HEK293 (cell line): ENCODE data around the gene SNX2.

Experiments
- MEIS1 ChIP-seq: sonication (generic); formaldehyde crosslinking; IDR thresholded peaks from 2 replicates; pipeline ENCODE4 v1.8.1; 2022; ENCODE audit warnings: missing genetic modification reagents, mild to moderate bottlenecking, borderline replicate concordance
- REST ChIP-seq: fragments of 450-650 bp; formaldehyde crosslinking; IDR thresholded peaks from 2 replicates; pipeline ENCODE4 v1.5.1; 2016; ENCODE audit warnings: missing biosample characterization, missing genetic modification characterization
- ZBTB49 ChIP-seq: fragments of 450-650 bp; formaldehyde crosslinking; IDR thresholded peaks from 2 replicates; pipeline ENCODE4 v1.5.1; 2016; ENCODE audit warnings: missing biosample characterization, missing genetic modification characterization, low read depth
- ZFP69B ChIP-seq: fragments of 450-650 bp; formaldehyde crosslinking; IDR thresholded peaks from 2 replicates; pipeline ENCODE4 v1.5.1; 2016; ENCODE audit warnings: missing biosample characterization, missing genetic modification characterization
- ZNF133 ChIP-seq: fragments of 450-650 bp; formaldehyde crosslinking; IDR thresholded peaks from 2 replicates; pipeline ENCODE4 v1.5.1; 2016; ENCODE audit warnings: missing biosample characterization, missing genetic modification characterization
- ZNF558 ChIP-seq: fragments of 450-650 bp; formaldehyde crosslinking; IDR thresholded peaks from 2 replicates; pipeline ENCODE4 v1.5.1; 2016; ENCODE audit warnings: missing biosample characterization, missing genetic modification characterization
- TF ChIP-seq, protein P1 (sequence below): fragments of 450-650 bp; formaldehyde crosslinking; IDR thresholded peaks from 2 replicates; pipeline ENCODE4 v1.5.1; 2016; ENCODE audit warnings: missing biosample characterization, missing genetic modification characterization

- TF ChIP-seq, protein P1, sequence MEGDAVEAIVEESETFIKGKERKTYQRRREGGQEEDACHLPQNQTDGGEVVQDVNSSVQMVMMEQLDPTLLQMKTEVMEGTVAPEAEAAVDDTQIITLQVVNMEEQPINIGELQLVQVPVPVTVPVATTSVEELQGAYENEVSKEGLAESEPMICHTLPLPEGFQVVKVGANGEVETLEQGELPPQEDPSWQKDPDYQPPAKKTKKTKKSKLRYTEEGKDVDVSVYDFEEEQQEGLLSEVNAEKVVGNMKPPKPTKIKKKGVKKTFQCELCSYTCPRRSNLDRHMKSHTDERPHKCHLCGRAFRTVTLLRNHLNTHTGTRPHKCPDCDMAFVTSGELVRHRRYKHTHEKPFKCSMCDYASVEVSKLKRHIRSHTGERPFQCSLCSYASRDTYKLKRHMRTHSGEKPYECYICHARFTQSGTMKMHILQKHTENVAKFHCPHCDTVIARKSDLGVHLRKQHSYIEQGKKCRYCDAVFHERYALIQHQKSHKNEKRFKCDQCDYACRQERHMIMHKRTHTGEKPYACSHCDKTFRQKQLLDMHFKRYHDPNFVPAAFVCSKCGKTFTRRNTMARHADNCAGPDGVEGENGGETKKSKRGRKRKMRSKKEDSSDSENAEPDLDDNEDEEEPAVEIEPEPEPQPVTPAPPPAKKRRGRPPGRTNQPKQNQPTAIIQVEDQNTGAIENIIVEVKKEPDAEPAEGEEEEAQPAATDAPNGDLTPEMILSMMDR (tag by site-specific recombination), result no peak
- TF ChIP-seq ZNF558 (tag by site-specific recombination) (no peak), ZFP69B (no peak), MEIS1 (CRISPR knock-in tag) (no peak), ZBTB49 (tag by site-specific recombination) (no peak), REST (no peak), ZNF133 (no peak)
Observed at GRCh38 chr5:122835681-122836080, 60.8 kb downstream of the SNX2 start.
